ENCODE measurements around the gene ANKMY1.

GRCh38 chr2:240532031-240532775 lies 25.6 kb downstream of the ANKMY1 start:
- no peak for TF ChIP-seq EZH2 (IDR thresholded peaks at IDR 0.05; ENCODE audit: insufficient read depth, poor library complexity, severe bottlenecking)
- TF ChIP-seq EZH2phosphoT487 (IDR thresholded peaks at IDR 0.05; ENCODE audit: insufficient read depth, low read depth): no peak
